Muscle layer of duodenum (tissue), 2 donors: Measurements from ENCODE around the gene CYSLTR2.
"Not testable (repeated sequence)": the region's sequence is repeated elsewhere in the genome, so short reads cannot be mapped to it uniquely, and the experiment has no call there.

ENCODE experiments used
- H3K27ac ChIP-seq: one replicate; pipeline ENCODE4 v1.7.0; 2013; ENCODE audit warnings: mild to moderate bottlenecking, low read length
- H3K27me3 ChIP-seq: one replicate; pipeline ENCODE4 v1.7.0; 2013; ENCODE audit warnings: low read depth, mild to moderate bottlenecking, control low read depth, low read length
- H3K36me3 ChIP-seq, 2 donors: one replicate each; pipeline ENCODE4 v1.7.0; 2013; ENCODE audit warnings: low read length in 2 of 2, control low read depth in 1 of 2, mild to moderate bottlenecking in 1 of 2; ENCODE audit not compliant: insufficient read depth in 2 of 2, control insufficient read depth in 1 of 2
- H3K4me1 ChIP-seq, 2 donors: one replicate each; pipeline ENCODE4 v1.7.0; 2013; ENCODE audit warnings: low read length in 2 of 2, mild to moderate bottlenecking in 2 of 2, control low read depth in 1 of 2, moderate library complexity in 1 of 2; ENCODE audit not compliant: insufficient read depth in 2 of 2, control insufficient read depth in 1 of 2
- H3K4me3 ChIP-seq, 2 donors: one replicate each; pipeline ENCODE4 v1.7.0; 2013; ENCODE audit warnings: low read length in 2 of 2, low read depth in 1 of 2, mild to moderate bottlenecking in 1 of 2
- H3K9me3 ChIP-seq, 2 donors: one replicate each; pipeline ENCODE4 v1.7.0; 2013; ENCODE audit warnings: low read length in 2 of 2, control low read depth in 1 of 2, mild to moderate bottlenecking in 1 of 2; ENCODE audit not compliant: control insufficient read depth in 1 of 2
- donor health status: healthy.

The CYSLTR2 gene

DNA sequence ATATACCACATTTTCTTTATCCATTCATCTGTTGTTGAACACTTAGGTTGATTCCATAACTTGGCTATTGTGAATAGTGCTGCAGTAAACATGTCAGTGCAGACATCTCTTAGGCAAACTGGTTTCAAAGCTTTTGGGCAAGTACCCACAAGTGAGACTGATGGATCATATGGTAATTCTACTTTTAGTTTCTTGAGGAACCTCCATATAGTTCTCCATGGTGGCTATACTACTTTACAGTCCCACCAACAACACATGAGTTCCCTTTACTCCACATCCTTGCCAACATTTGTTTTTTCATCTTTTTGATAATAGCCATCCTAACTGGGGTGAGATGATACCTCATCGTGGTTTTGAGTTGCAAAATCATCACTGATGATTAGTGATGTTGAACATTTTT lies 8.5 kb downstream of the CYSLTR2 start:
- no peaks in the 10 kb centered on the region for H3K4me1 ChIP-seq
- no peaks in the 10 kb centered on the region for H3K27me3 ChIP-seq
- H3K9me3 ChIP-seq, result peaks cover 4 to 13% of the 10 kb centered on the region in 2 donors
- H3K4me3 ChIP-seq, result no peak overlapping the region
- H3K27ac ChIP-seq, result no peak overlapping the region
- H3K36me3 ChIP-seq, result no peaks in the 10 kb centered on the region

DNA sequence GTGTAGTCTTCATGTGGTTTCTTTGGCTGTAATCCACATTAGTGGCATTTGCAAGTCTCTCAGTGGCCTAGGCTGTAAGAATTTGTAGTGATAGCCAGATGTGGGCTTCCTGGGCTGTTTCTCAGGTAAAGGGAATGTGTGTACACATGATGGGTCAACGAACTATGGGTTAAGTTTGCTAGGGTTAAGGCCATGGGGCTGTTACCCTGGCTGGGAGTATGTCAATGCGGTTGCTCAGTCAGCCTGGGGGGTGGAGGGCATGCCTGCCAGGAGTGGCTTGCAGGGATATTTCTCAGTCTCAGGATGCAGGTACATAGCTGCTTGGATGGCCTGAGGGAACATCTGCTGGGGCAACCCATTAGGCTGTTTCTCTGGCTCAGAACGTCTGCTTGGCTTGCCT lies 13.4 kb downstream of the CYSLTR2 start:
- Histone ChIP-seq H3K9me3 (peaks cover 4 to 19% of the 10 kb centered on the region in 2 donors), H3K27ac (no peak overlapping the region), H3K4me1 (no peaks in the 10 kb centered on the region), H3K36me3 (no peaks in the 10 kb centered on the region), H3K4me3 (no peak overlapping the region), H3K27me3 (no peaks in the 10 kb centered on the region)

DNA sequence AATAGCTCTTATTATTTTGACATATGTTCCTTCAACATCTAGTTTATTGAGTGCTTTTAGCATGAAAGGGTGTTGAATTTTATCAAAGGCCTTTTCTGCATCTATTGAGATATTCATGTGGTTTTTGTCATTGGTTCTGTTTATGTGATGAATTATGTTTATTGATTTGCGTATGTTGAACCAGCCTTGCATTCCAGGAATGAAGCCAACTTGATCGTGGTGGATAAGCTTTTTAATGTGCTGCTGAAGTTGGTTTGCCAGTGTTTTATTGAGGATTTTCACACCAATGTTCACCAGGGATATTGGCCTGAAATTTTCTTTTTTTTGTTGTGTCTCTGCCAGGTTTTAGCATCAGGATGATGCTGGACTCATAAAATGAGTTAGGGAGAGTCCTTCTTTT lies 17.7 kb downstream of the CYSLTR2 start:
- not testable (repeated sequence) for H3K27ac ChIP-seq, H3K4me3 ChIP-seq, H3K9me3 ChIP-seq, H3K27me3 ChIP-seq, H3K36me3 ChIP-seq, H3K4me1 ChIP-seq

DNA sequence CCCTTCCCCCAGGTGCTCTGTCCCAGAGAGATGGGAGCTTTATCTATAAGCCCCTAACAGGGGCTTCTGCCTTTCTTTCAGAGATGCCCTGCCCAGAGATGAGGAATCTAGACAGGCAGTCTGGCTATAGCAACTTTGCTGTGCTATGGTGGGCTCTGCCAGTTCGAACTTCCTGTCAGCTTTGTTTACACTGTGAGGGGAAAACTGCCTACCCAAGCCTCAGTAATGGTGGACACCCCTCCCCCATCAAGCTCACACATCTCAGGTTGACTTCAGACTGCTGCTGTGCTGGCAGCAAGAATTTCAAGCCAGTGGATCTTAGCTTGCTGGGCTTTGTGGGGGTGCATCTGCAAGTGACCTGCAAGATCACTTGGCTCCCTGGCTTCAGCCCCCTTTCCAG lies 21.5 kb downstream of the CYSLTR2 start:
- no peaks in the 10 kb centered on the region for H3K27me3 ChIP-seq
- H3K4me3 ChIP-seq, result no peak overlapping the region
- H3K36me3 ChIP-seq, result no peaks in the 10 kb centered on the region
- no peak overlapping the region for H3K27ac ChIP-seq
- no peaks in the 10 kb centered on the region for H3K4me1 ChIP-seq
- peaks cover 3 to 6% of the 10 kb centered on the region in 2 donors for H3K9me3 ChIP-seq

DNA sequence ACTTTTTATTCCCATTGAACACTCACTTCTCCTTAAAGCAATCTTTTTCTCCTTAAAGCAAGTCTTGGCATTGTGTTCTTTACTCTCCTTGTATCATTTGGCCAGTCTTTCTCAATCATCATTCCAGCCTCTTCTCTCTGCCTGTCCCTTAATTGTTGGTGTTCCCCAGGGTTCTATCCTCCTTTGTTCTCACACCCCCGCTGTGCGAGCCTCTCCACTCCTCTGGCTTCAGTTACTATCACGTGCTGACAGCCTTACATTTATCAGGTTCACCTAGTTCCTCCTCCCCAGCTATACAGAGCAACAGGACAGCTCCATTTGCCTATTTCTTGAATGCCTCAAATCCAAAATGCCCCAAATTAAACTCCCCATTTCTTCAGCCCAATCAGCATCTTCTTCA lies 24.6 kb downstream of the CYSLTR2 start:
- H3K4me1 ChIP-seq, result no peaks in the 10 kb centered on the region
- no peaks in the 10 kb centered on the region for H3K36me3 ChIP-seq
- H3K27ac ChIP-seq, result no peak overlapping the region

DNA sequence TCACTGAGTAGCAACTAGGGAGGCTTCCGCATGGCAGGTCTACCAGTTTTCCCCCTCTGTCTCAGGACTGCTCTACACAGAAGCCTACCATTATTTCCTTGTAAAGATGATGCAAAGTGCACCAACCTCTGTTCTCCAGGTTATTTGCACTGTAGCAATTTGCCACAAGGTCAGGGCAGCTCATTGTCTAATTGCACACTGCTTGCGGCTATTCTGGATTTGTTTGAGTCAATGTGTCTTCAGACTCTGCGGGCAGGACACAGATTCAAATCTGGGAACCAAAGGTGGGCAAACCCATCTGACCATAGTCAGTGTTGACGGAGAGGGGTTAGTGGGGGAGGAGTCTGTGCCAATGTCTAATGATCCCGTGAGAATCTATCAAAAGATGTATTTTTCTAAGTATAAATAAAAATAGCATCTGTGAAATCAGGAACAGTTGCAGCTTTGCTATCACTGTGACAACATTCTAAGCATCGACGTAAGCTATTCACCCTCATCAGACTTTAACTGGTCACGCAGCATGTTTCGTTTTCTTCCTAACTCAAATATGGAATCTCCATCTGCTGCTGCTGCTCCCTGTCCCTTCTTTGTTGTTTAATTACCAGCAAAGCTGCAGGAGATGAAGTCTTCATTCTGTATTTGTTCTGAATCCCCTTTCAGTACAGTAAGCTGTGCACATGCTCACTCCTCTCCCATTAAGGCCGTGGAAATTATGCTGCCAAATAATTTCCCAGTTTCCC lies 26.4 kb downstream of the CYSLTR2 start:
- no peak overlapping the region for H3K4me3 ChIP-seq
- H3K4me1 ChIP-seq, result no peaks in the 10 kb centered on the region
- no peaks in the 10 kb centered on the region for H3K36me3 ChIP-seq
- H3K27ac ChIP-seq, result no peak overlapping the region
- H3K27me3 ChIP-seq, result no peaks in the 10 kb centered on the region
- H3K9me3 ChIP-seq, result peaks cover 0 to 3% of the 10 kb centered on the region in 2 donors

More for the DNA sequence above, 24.6 kb downstream of the CYSLTR2 start:
- Histone ChIP-seq H3K4me3 (no peak overlapping the region), H3K27me3 (no peaks in the 10 kb centered on the region), H3K9me3 (peaks cover 0 to 3% of the 10 kb centered on the region in 2 donors)

DNA sequence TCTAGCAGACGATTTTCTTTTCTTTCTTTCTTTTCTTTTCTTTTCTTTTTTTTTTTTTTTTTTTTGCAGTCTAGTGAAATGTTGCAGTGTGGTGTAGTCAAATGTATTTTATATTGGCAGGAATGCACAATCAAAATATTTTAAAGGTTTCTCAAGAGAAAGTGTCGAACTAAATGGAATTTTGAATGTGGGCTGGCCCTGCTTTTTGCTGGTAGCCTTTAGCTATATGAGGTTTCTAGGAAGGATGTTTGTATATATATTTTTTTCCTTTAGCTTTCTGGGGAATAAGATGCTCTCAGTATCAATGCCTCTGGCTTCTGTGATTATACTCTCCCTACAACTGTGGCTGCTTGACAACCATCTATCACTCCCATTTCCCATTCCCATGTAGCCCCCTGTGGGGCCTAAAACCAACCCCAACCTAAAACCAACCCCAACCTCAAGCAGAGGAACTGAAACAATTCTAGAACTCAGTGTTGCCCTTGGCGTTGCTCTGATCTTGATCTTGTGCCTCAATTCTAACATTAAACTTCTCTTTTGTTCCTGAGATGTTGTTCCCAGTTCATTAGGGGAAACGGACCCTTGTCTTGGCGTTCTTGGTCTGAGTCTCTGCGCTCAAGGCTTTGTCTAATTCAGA lies 27.1 kb downstream of the CYSLTR2 start:
- H3K4me3 ChIP-seq, result no peak overlapping the region
- H3K36me3 ChIP-seq, result no peaks in the 10 kb centered on the region
- H3K4me1 ChIP-seq, result no peaks in the 10 kb centered on the region
- peaks cover 0 to 3% of the 10 kb centered on the region in 2 donors for H3K9me3 ChIP-seq
- H3K27me3 ChIP-seq, result no peaks in the 10 kb centered on the region
- H3K27ac ChIP-seq, result no peak overlapping the region

DNA sequence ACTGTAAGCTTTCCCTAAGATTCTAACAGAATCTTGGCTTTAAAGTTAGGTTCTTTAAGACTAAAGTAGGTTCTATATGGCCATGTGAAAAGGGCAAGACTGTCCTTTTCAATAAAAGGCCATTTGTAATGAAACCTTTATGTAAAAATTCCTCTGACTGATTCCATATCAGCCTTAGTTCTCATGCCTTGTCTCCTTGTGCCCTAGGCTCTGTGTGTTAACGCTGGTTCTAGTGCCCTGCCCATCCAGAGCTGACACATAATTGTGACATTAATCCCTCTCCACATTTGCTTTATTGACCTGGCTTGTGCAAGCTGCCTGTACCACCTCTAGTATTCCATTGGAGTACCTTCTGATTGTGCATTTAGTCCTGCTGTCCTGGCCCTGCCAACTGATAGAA lies 28.2 kb downstream of the CYSLTR2 start:
- H3K9me3 ChIP-seq, result no peaks in the 10 kb centered on the region
- H3K4me3 ChIP-seq, result no peak overlapping the region
- H3K27ac ChIP-seq, result no peak overlapping the region
- H3K36me3 ChIP-seq, result no peaks in the 10 kb centered on the region
- H3K27me3 ChIP-seq, result no peaks in the 10 kb centered on the region
- peaks cover 0 to 3% of the 10 kb centered on the region in 2 donors for H3K4me1 ChIP-seq

DNA sequence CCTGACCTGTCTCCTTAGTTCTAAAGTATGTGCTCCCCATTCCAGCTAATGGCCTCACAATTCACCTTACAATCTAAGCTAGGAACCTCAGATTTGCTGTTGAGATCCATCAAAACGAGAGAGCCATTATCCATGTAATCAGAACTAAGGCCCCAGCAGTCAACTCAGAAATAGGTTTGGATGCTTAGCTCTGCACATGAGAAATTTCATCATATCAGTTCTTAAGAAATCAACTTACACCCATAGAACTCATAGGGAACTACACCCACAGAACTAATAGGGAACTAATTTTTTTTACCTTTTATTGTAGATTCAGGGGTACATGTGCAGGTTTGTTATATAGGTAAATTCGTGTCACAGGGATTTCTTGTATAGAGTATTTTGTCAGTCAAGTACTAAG lies 28.7 kb downstream of the CYSLTR2 start:
- no peak overlapping the region for H3K4me3 ChIP-seq
- H3K4me1 ChIP-seq, result peaks cover 0 to 3% of the 10 kb centered on the region in 2 donors
- no peak overlapping the region for H3K27ac ChIP-seq
- H3K36me3 ChIP-seq, result no peaks in the 10 kb centered on the region
- no peaks in the 10 kb centered on the region for H3K27me3 ChIP-seq
- no peaks in the 10 kb centered on the region for H3K9me3 ChIP-seq

DNA sequence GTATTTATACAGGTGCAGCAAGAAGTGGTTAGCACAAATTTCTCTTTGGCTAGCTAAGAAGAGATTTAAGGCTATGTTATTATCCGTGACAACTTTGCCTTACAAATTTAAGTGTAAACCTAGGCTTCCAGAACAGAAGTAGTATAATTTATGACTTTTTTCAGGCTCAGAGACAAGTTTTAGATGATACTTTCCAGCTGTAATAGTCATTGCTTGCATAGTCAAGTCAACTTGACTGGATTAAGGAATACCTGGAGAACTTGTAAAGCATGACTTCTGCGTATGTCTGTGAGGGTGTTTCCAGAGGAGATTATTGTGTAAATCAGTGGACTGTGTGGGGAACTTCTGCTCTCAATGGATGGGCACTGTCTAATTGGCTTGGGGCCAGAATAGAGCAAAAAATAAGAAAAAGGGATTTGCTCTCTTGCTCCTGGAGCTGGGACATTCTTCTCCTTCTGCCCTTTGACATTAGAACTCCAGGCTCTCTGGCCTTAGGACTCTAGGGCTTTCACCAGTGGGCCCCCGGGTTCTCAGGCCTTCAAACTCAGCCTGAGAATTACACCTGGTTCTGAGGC lies 33.0 kb downstream of the CYSLTR2 start:
- H3K4me1 ChIP-seq, result peaks cover 0 to 3% of the 10 kb centered on the region in 2 donors
- H3K27ac ChIP-seq, result no peak overlapping the region
- H3K4me3 ChIP-seq, result no peak overlapping the region
- H3K36me3 ChIP-seq, result no peaks in the 10 kb centered on the region
- H3K9me3 ChIP-seq, result no peaks in the 10 kb centered on the region
- no peaks in the 10 kb centered on the region for H3K27me3 ChIP-seq

DNA sequence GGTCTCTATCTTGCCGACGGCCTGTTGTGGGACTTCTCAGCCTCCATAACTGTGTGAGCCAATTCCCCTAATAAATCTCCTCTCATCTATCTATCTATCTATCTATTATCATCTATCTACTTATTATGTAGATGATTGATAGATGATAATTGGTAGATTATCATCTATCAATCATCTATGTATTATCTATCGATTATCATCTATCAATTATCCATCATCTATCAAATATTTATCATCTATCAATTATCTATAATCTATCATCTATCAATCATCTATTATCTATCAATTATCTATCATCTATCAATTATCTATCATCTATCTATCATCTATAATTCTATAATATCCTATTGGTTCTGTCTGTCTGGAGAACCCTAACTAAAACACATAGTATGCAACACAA lies 33.5 kb downstream of the CYSLTR2 start:
- no peak overlapping the region for H3K27ac ChIP-seq
- H3K9me3 ChIP-seq, result no peaks in the 10 kb centered on the region
- H3K4me1 ChIP-seq, result peaks cover 0 to 3% of the 10 kb centered on the region in 2 donors
- no peaks in the 10 kb centered on the region for H3K27me3 ChIP-seq
- no peaks in the 10 kb centered on the region for H3K36me3 ChIP-seq
- H3K4me3 ChIP-seq, result no peak overlapping the region
